CD4-positive, alpha-beta T cell treated with Interleukin-4 for 4 hours (primary cell): ENCODE measurements around the gene SLC40A1.

ENCODE experiments used
- DNase-seq: peaks from one replicate; pipeline ENCODE4 v3.0.0-alpha.2; 2020

The SLC40A1 gene

GRCh38 chr2:189561371-189562038, 19.1 kb downstream of the SLC40A1 start:
- DNase-seq = no peak

- DNase-seq = no peak
Observed at GRCh38 chr2:189560273-189560586, 20.4 kb downstream of the SLC40A1 start.

- no peak for DNase-seq
Observed at GRCh38 chr2:189559579-189560272, 20.9 kb downstream of the SLC40A1 start.

GRCh38 chr2:189558516-189559272, 21.9 kb downstream of the SLC40A1 start:
- DNase-seq = no peak

- no peak for DNase-seq
Observed at GRCh38 chr2:189557373-189557772, 23.2 kb downstream of the SLC40A1 start.

GRCh38 chr2:189556526-189556925, 24.1 kb downstream of the SLC40A1 start:
- DNase-seq = no peak

- DNase-seq = no peak
Observed at GRCh38 chr2:189555232-189555631, 25.4 kb downstream of the SLC40A1 start.

GRCh38 chr2:189553504-189554088, 27.0 kb downstream of the SLC40A1 start:
- no peak for DNase-seq

- no peak for DNase-seq
Observed at GRCh38 chr2:189552991-189553404, 27.6 kb downstream of the SLC40A1 start.

- DNase-seq = no peak
Observed at GRCh38 chr2:189552334-189552990, 28.1 kb downstream of the SLC40A1 start.

- no peak for DNase-seq
Observed at GRCh38 chr2:189551808-189552207, 28.8 kb downstream of the SLC40A1 start.

GRCh38 chr2:189549449-189549832, 31.1 kb downstream of the SLC40A1 start:
- DNase-seq = no peak

- no peak for DNase-seq
Observed at GRCh38 chr2:189548666-189549448, 31.7 kb downstream of the SLC40A1 start.

GRCh38 chr2:189545418-189545817, 35.2 kb downstream of the SLC40A1 start:
- DNase-seq = no peak

- no peak for DNase-seq
Observed at GRCh38 chr2:189544318-189545042, 36.1 kb downstream of the SLC40A1 start.

- DNase-seq = no peak
Observed at GRCh38 chr2:189543367-189543766, 37.2 kb downstream of the SLC40A1 start.

GRCh38 chr2:189542145-189542882, 38.3 kb downstream of the SLC40A1 start:
- no peak for DNase-seq

- no peak for DNase-seq
Observed at GRCh38 chr2:189541591-189541990, 39.0 kb downstream of the SLC40A1 start.

GRCh38 chr2:189540551-189540950, 40.0 kb downstream of the SLC40A1 start:
- no peak for DNase-seq

- no peak for DNase-seq
Observed at GRCh38 chr2:189538402-189538801, 42.2 kb downstream of the SLC40A1 start.

GRCh38 chr2:189536830-189537229, 43.8 kb downstream of the SLC40A1 start:
- DNase-seq = no peak
